B cell (primary cell): ENCODE data around the gene PRKCQ. TPM values are rescaled to one million over a fixed set of nuclear protein-coding genes. Genes with fewer than 3 reads are reported as not detected.

Experiments
- ATAC-seq: fragments of 200-7000 bp; cut with Tn5 transposase; one replicate; pipeline ENCODE4 v1.10.0; 2021; ENCODE audit warnings: low read depth, mild to moderate bottlenecking, moderate number of reproducible peaks, moderate library complexity
- CTCF ChIA-PET: fragments of 350-600 bp; sonication (Branson Sonifier 250); formaldehyde crosslinking; loops from one replicate; lab custom pipeline; 2021; ENCODE audit warnings: antibody characterized with exemption, inconsistent platforms; lab: Charles Lee
- POLR2A ChIA-PET: fragments of 350-600 bp; sonication (Branson Sonifier 250); formaldehyde crosslinking; loops from one replicate; lab custom pipeline; 2021; ENCODE audit warnings: antibody characterized with exemption; lab: Charles Lee
- DNase-seq: peaks from one replicate; pipeline ENCODE4 v3.0.0; 2013
- H2AFZ ChIP-seq: 2 replicates; pipeline ENCODE4 v1.6.1; 2012; ENCODE audit warnings: mild to moderate bottlenecking, low read depth, low read length; ENCODE audit not compliant: insufficient read depth, poor library complexity, severe bottlenecking
- H3K27ac ChIP-seq, 2 donors: 1 replicate in 1 of 2; 2 replicates in 1 of 2; pipeline ENCODE4 v1.5.1; 2012 to 2013; ENCODE audit warnings: low read length in 2 of 2, mild to moderate bottlenecking in 2 of 2, moderate library complexity in 1 of 2
- H3K27me3 ChIP-seq, 4 experiments: fragments of 200-600 bp in 1 of 4; sonication (generic) in 1 of 4; replicated peaks in 1 of 4; 1 replicate in 2 of 4; 2 replicates in 2 of 4; pipeline versions ENCODE4 v1.6.1 to v1.7.0; 2013 to 2016; ENCODE audit warnings: low read length in 3 of 4, mild to moderate bottlenecking in 2 of 4, mixed read lengths in 1 of 4, moderate library complexity in 1 of 4; ENCODE audit not compliant: insufficient read depth in 4 of 4, control insufficient read depth in 3 of 4; ENCODE audit errors: control extremely low read depth in 1 of 4
- H3K36me3 ChIP-seq, 2 experiments: replicated peaks in 1 of 2; 1 replicate in 1 of 2; 2 replicates in 1 of 2; pipeline versions ENCODE4 v1.6.1 to v1.7.1; 2013; ENCODE audit warnings: low read length in 1 of 2; ENCODE audit not compliant: insufficient read depth in 2 of 2, control insufficient read depth in 1 of 2; ENCODE audit errors: control extremely low read depth in 1 of 2, extremely low read depth in 1 of 2
- H3K4me1 ChIP-seq, 2 donors: fragments of 200-600 bp in 1 of 2; sonication (generic) in 1 of 2; 1 replicate in 1 of 2; 2 replicates in 1 of 2; pipeline versions ENCODE4 v1.5.1 to v1.6.1; 2013 to 2017; ENCODE audit warnings: low read length in 2 of 2; ENCODE audit not compliant: control insufficient read depth in 2 of 2, insufficient read depth in 2 of 2
- H3K4me2 ChIP-seq: replicated peaks from 2 replicates; pipeline ENCODE3; 2012; ENCODE audit warnings: mild to moderate bottlenecking, low read depth, low read length; ENCODE audit not compliant: poor library complexity, severe bottlenecking
- H3K4me3 ChIP-seq, 5 experiments: fragments of 200-600 bp in 1 of 5; sonication (generic) in 1 of 5; 1 replicate in 3 of 5; 2 replicates in 2 of 5; pipeline versions ENCODE4 v1.5.1 to v1.7.0; 2011 to 2016; ENCODE audit warnings: low read length in 4 of 5, mild to moderate bottlenecking in 4 of 5, low read depth in 2 of 5, control low read depth in 1 of 5, moderate library complexity in 1 of 5; ENCODE audit not compliant: insufficient read depth in 1 of 5; ENCODE audit errors: control extremely low read depth in 1 of 5, extremely low read depth in 1 of 5
- H3K79me2 ChIP-seq: fragments of 200-600 bp; sonication (generic); one replicate; pipeline ENCODE4 v1.6.0; 2016; ENCODE audit warnings: low read length; ENCODE audit not compliant: control insufficient read depth, insufficient read depth
- H3K9ac ChIP-seq: fragments of 200-600 bp; sonication (generic); 2 replicates; pipeline ENCODE4 v1.6.1; 2017; ENCODE audit warnings: mild to moderate bottlenecking, low read length, moderate library complexity
- H3K9me3 ChIP-seq, 3 donors: one replicate each; pipeline versions ENCODE4 v1.6.1 to v1.7.1; 2013; ENCODE audit warnings: low read length in 2 of 3; ENCODE audit not compliant: control insufficient read depth in 2 of 3, insufficient read depth in 1 of 3; ENCODE audit errors: control extremely low read depth in 1 of 3
- H4K20me1 ChIP-seq: 2 replicates; pipeline ENCODE4 v1.6.0; 2012; ENCODE audit warnings: mild to moderate bottlenecking, low read length; ENCODE audit not compliant: insufficient read depth, control insufficient read depth, poor library complexity, severe bottlenecking
- H3K27ac Mint-ChIP-seq: one replicate; pipeline ENCODE4 v1.8.0; 2021; ENCODE audit warnings: mixed read lengths
- H3K27me3 Mint-ChIP-seq: one replicate; pipeline ENCODE4 v1.8.0; 2021; ENCODE audit warnings: mixed read lengths
- H3K4me1 Mint-ChIP-seq: one replicate; pipeline ENCODE4 v1.8.0; 2021; ENCODE audit warnings: mixed read lengths
- H3K4me3 Mint-ChIP-seq: one replicate; pipeline ENCODE4 v1.8.0; 2021; ENCODE audit warnings: mixed read lengths
- H3K9me3 Mint-ChIP-seq: one replicate; pipeline ENCODE4 v1.8.0; 2022; ENCODE audit warnings: mixed read lengths; ENCODE audit not compliant: insufficient read depth
- CTCF ChIP-seq: fragments of 200-600 bp; IDR thresholded peaks from one replicate; pipeline ENCODE4 v1.8.0; 2022; ENCODE audit warnings: antibody characterized with exemption, mild to moderate bottlenecking
- EZH2 ChIP-seq: IDR thresholded peaks from 2 replicates; pipeline ENCODE4 v1.6.1; 2012; ENCODE audit warnings: borderline replicate concordance, low read depth, mild to moderate bottlenecking, moderate library complexity, low read length; ENCODE audit not compliant: insufficient read depth, poor library complexity, severe bottlenecking
- WGBS: methylation state at CpG from one replicate; pipeline ENCODE4 v1.1.5; 2013; ENCODE audit warnings: missing lambda C conversion rate; ENCODE audit not compliant: insufficient coverage; 5-methylcytosine and 5-hydroxymethylcytosine counted together
- intact Hi-C: fragments of 100-400 bp; cut with micrococcal nuclease; formaldehyde crosslinking; loops from one replicate; pipeline ENCODE4 v1.10.0; 2022
- polyA plus RNA-seq: library from polyadenylated mRNA; depleted of rRNA; stranded (reverse); fragments of >200 nt; gene quantifications from 2 replicates; pipeline ENCODE4 v1.2.3, GENCODE V29; 2012
- total RNA-seq, 2 donors: library from RNA; stranded (reverse); fragments of 120-200 nt in 1 of 2; gene quantifications; 1 replicate in 1 of 2; 2 replicates in 1 of 2; pipeline versions ENCODE4 v1.2.3 to v1.2.4, GENCODE V29; 2013 to 2022

The PRKCQ gene
- total and polyA plus RNA-seq, 2 donors (not counting 1 experiment from before 2014, with no cell fraction given): 0.15 to 0.16 TPM

- H3K36me3 ChIP-seq: no peaks in the 10 kb centered on the region
- Mint-ChIP-seq H3K27ac (no peak overlapping the region), H3K4me1 (peaks cover 4% of the 10 kb centered on the region), H3K27me3 (peaks cover 5% of the 10 kb centered on the region), H3K9me3 (no peaks in the 10 kb centered on the region), H3K4me3 (no peak overlapping the region)
- no peak for TF ChIP-seq EZH2
- TF ChIP-seq CTCF: no peak
- no peak overlapping the region for H2AFZ ChIP-seq
- H3K27me3 ChIP-seq: no peaks in the 10 kb centered on the region
- H3K4me2 ChIP-seq: no peak overlapping the region
- H3K4me1 ChIP-seq: no peaks in the 10 kb centered on the region
- ChIA-PET CTCF (no interaction called here), POLR2A (no interaction called here)
- no peaks in the 10 kb centered on the region for H3K9me3 ChIP-seq
- no peaks in the 10 kb centered on the region for H4K20me1 ChIP-seq
- WGBS: 52% methylated on average over 3 of the region's 3 CpGs
- no peak overlapping the region for H3K27ac ChIP-seq
- DNase-seq (no peak), ATAC-seq (no peak)
- H3K79me2 ChIP-seq: no peaks in the 10 kb centered on the region
- no peak overlapping the region for H3K9ac ChIP-seq
- H3K4me3 ChIP-seq: no peak overlapping the region
- intact Hi-C loops: no loop called here
Observed at GRCh38 chr10:6588082-6588481, 8.0 kb upstream of the PRKCQ start.

GRCh38 chr10:6586501-6586900, 6.4 kb upstream of the PRKCQ start:
- Histone ChIP-seq H3K79me2 (no peaks in the 10 kb centered on the region), H3K4me1 (no peaks in the 10 kb centered on the region), H3K27me3 (peaks cover 0 to 3% (median under 1%) of the 10 kb centered on the region in 4 experiments), H3K9ac (no peak overlapping the region), H3K4me2 (no peak overlapping the region), H3K4me3 (no peak overlapping the region), H4K20me1 (no peaks in the 10 kb centered on the region), H2AFZ (no peak overlapping the region), H3K9me3 (no peaks in the 10 kb centered on the region), H3K27ac (no peak overlapping the region), H3K36me3 (no peaks in the 10 kb centered on the region)
- ChIA-PET POLR2A (no interaction called here), CTCF (interaction anchor here (2.0 kb wide), 1 partner anchor 10 kb away, joined by 4 read pairs; no protein-coding TSS in a partner anchor)
- WGBS: 100% methylated on average over 1 of the region's 4 CpGs
- intact Hi-C loops: no loop called here
- DNase-seq (no peak), ATAC-seq (no peak)
- no peak overlapping the region for H3K27ac Mint-ChIP-seq
- no peak overlapping the region for H3K4me3 Mint-ChIP-seq
- TF ChIP-seq CTCF: no peak
- TF ChIP-seq EZH2: no peak
- no peaks in the 10 kb centered on the region for H3K9me3 Mint-ChIP-seq
- peaks cover under 1% of the 10 kb centered on the region for H3K4me1 Mint-ChIP-seq
- peaks cover 13% of the 10 kb centered on the region for H3K27me3 Mint-ChIP-seq
